Adrenal gland (tissue), 5 donors: Measurements from ENCODE around the gene PRSS38.

Source experiments
- POLR2A ChIP-seq, 2 donors: fragments of 450-650 bp; IDR thresholded peaks; one replicate each; pipeline ENCODE4 v1.6.1; 2017; ENCODE audit warnings: antibody characterized with exemption in 2 of 2, mild to moderate bottlenecking in 2 of 2, moderate library complexity in 1 of 2
- TF ChIP-seq, protein P1 (sequence below), 6 experiments: fragments of 450-650 bp in 4 of 6; fragments of 200-600 bp in 2 of 6; sonication (generic) in 1 of 6; IDR thresholded peaks; 1 replicate in 5 of 6; 2 replicates in 1 of 6; pipeline versions ENCODE4 v1.5.1 to v1.8.0; 2016 to 2021; ENCODE audit warnings: antibody characterized with exemption in 6 of 6, mild to moderate bottlenecking in 2 of 6, moderate library complexity in 1 of 6
- donor health status: DM: no; HTN: no; CAD: no.

DNA sequence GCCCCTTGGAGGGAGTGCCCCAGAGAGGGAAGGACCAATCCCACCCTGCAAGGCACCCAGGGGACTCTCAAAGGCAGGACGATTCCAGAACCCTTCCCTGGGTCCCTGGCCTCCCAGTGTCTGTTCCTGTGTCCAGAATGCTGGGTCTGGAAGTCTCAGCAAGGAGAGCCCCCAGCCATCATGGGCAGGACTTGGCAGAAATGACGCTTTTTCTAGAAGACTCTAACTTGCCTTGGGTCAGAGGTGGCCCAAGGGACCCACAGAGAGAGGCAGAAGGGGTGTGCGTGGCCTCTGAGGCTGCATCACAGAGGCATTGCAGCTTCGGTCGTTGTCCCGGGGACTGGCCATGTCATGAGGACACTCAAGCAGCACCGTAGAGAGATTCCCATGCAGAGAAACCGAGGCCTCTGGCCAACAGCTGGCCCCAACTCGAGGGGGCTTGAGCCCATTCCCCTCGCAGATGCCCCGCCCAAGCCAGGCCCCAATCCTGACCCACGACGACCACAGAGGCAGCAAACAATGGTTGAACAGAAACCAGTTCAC lies 74.5 kb downstream of the PRSS38 start:
- TF ChIP-seq POLR2A (IDR thresholded peaks at IDR 0.05) = no peak
- TF ChIP-seq, protein P1, sequence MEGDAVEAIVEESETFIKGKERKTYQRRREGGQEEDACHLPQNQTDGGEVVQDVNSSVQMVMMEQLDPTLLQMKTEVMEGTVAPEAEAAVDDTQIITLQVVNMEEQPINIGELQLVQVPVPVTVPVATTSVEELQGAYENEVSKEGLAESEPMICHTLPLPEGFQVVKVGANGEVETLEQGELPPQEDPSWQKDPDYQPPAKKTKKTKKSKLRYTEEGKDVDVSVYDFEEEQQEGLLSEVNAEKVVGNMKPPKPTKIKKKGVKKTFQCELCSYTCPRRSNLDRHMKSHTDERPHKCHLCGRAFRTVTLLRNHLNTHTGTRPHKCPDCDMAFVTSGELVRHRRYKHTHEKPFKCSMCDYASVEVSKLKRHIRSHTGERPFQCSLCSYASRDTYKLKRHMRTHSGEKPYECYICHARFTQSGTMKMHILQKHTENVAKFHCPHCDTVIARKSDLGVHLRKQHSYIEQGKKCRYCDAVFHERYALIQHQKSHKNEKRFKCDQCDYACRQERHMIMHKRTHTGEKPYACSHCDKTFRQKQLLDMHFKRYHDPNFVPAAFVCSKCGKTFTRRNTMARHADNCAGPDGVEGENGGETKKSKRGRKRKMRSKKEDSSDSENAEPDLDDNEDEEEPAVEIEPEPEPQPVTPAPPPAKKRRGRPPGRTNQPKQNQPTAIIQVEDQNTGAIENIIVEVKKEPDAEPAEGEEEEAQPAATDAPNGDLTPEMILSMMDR (IDR thresholded peaks at IDR 0.05) = no peak
